Endodermal cell (in vitro differentiated cells): Measurements from ENCODE around the gene ATP2A3. TPM values are rescaled to one million over a fixed set of nuclear protein-coding genes. Genes with fewer than 3 reads are reported as not detected.

Experiments used
- DNase-seq: peaks from one replicate; pipeline ENCODE4 v3.0.0-alpha.2; 2017
- H3K27ac ChIP-seq: 2 replicates; pipeline ENCODE4 v1.5.1; 2013; ENCODE audit warnings: mild to moderate bottlenecking, low read depth, low read length, moderate library complexity
- H3K27me3 ChIP-seq: 2 replicates; pipeline ENCODE4 v1.6.1; 2013; ENCODE audit warnings: mild to moderate bottlenecking, low read length, moderate library complexity; ENCODE audit not compliant: insufficient read depth, control insufficient read depth, poor library complexity, severe bottlenecking
- H3K36me3 ChIP-seq: 2 replicates; pipeline ENCODE4 v1.7.0; 2013; ENCODE audit warnings: mild to moderate bottlenecking, low read length, moderate library complexity; ENCODE audit not compliant: control insufficient read depth, insufficient read depth
- H3K4me1 ChIP-seq: one replicate; pipeline ENCODE4 v1.7.0; 2013; ENCODE audit warnings: low read length; ENCODE audit not compliant: control insufficient read depth, insufficient read depth
- H3K4me3 ChIP-seq: 2 replicates; pipeline ENCODE4 v1.5.1; 2013; ENCODE audit warnings: mild to moderate bottlenecking, low read length, moderate library complexity
- H3K9ac ChIP-seq: 2 replicates; pipeline ENCODE4 v1.6.1; 2013; ENCODE audit warnings: mild to moderate bottlenecking, low read length, moderate library complexity; ENCODE audit not compliant: poor library complexity, severe bottlenecking; ENCODE audit errors: extremely low read depth
- H3K9me3 ChIP-seq: 2 replicates; pipeline ENCODE4 v1.6.1; 2013; ENCODE audit warnings: mild to moderate bottlenecking, low read length, moderate library complexity; ENCODE audit not compliant: control insufficient read depth
- H3K27ac Mint-ChIP-seq: 2 replicates; pipeline ENCODE4 v1.8.0; 2020; ENCODE audit warnings: mixed read lengths
- H3K27me3 Mint-ChIP-seq: 2 replicates; pipeline ENCODE4 v1.8.0; 2021; ENCODE audit warnings: mild to moderate bottlenecking, mixed read lengths; ENCODE audit not compliant: insufficient read depth
- H3K36me3 Mint-ChIP-seq: 2 replicates; pipeline ENCODE4 v1.8.0; 2020; ENCODE audit warnings: low read depth, mixed read lengths
- H3K4me1 Mint-ChIP-seq: 2 replicates; pipeline ENCODE4 v1.8.0; 2020; ENCODE audit warnings: mixed read lengths
- H3K4me3 Mint-ChIP-seq: 2 replicates; pipeline ENCODE4 v1.8.0; 2020; ENCODE audit warnings: mild to moderate bottlenecking, moderate library complexity, mixed read lengths
- H3K9me3 Mint-ChIP-seq: 2 replicates; pipeline ENCODE4 v1.8.0; 2020; ENCODE audit warnings: mild to moderate bottlenecking, mixed read lengths
- CTCF ChIP-seq: fragments of 200-600 bp; sonication (generic); conservative IDR thresholded peaks from 2 replicates; pipeline ENCODE4 v1.5.0; 2021; ENCODE audit warnings: antibody characterized with exemption, mild to moderate bottlenecking
- WGBS, 2 experiments: methylation state at CpG; one replicate each; pipeline versions ENCODE4 v1.1.5 to v1.1.7; 2013; ENCODE audit warnings: missing lambda C conversion rate in 2 of 2, mixed read lengths in 1 of 2; ENCODE audit not compliant: insufficient coverage in 1 of 2, insufficient read length in 1 of 2; 5-methylcytosine and 5-hydroxymethylcytosine counted together
- total RNA-seq, 2 donors: library from RNA; stranded (reverse); fragmentation: NEBNext Ultra II Directional in 1 of 2; extraction: Animal tissue kit (Norgen Biotek cat#: 25700) in 1 of 2; gene quantifications; 2 replicates in 1 of 2; 3 replicates in 1 of 2; pipeline ENCODE4 v1.2.1, GENCODE V29; 2021

ATP2A3 gene
- total RNA-seq, 2 donors from 2014 or later: 1.4 to 3.7 TPM

- WGBS, 2 experiments: 69 to 70% methylated on average over 23 to 50 of the region's 50 CpGs
- no peak overlapping the region for H3K27ac ChIP-seq
- H3K27me3 Mint-ChIP-seq: peaks cover 28% of the 10 kb centered on the region
- no peaks in the 10 kb centered on the region for H3K4me1 ChIP-seq
- DNase-seq: peak; percentile 90
- H3K36me3 ChIP-seq: no peaks in the 10 kb centered on the region
- no peaks in the 10 kb centered on the region for H3K9me3 ChIP-seq
- H3K4me1 Mint-ChIP-seq: peaks cover 16% of the 10 kb centered on the region
- no peak for TF ChIP-seq CTCF
- H3K36me3 Mint-ChIP-seq: no peaks in the 10 kb centered on the region
- H3K9ac ChIP-seq: no peak overlapping the region
- peaks cover 16% of the 10 kb centered on the region for H3K27me3 ChIP-seq
- H3K9me3 Mint-ChIP-seq: no peaks in the 10 kb centered on the region
- no peak overlapping the region for H3K4me3 Mint-ChIP-seq
- H3K27ac Mint-ChIP-seq: no peak overlapping the region
- H3K4me3 ChIP-seq: no peak overlapping the region
Measured at GRCh38 chr17:3888343-3889171, 75.7 kb downstream of the ATP2A3 start.

GRCh38 chr17:3887804-3888203 lies 76.4 kb downstream of the ATP2A3 start:
- H3K4me1 Mint-ChIP-seq: peaks cover 13% of the 10 kb centered on the region
- H3K27ac ChIP-seq: no peak overlapping the region

GRCh38 chr17:3887394-3887793 lies 76.8 kb downstream of the ATP2A3 start:
- H3K9me3 Mint-ChIP-seq: no peaks in the 10 kb centered on the region
- no peaks in the 10 kb centered on the region for H3K4me1 ChIP-seq
- H3K27me3 ChIP-seq: peaks cover 16% of the 10 kb centered on the region
- no peak overlapping the region for H3K4me3 Mint-ChIP-seq
- WGBS, 2 experiments: 71% methylated on average over 2 of the region's 2 CpGs; no CpG with 5 or more reads in 1 of the 2 experiments
- no peaks in the 10 kb centered on the region for H3K36me3 ChIP-seq
- no peak overlapping the region for H3K27ac ChIP-seq
- H3K9ac ChIP-seq: no peak overlapping the region
- TF ChIP-seq CTCF: no peak
- no peaks in the 10 kb centered on the region for H3K9me3 ChIP-seq
- no peak overlapping the region for H3K4me3 ChIP-seq
- H3K27ac Mint-ChIP-seq: no peak overlapping the region
- H3K36me3 Mint-ChIP-seq: no peaks in the 10 kb centered on the region
- no peak for DNase-seq
- peaks cover 28% of the 10 kb centered on the region for H3K27me3 Mint-ChIP-seq
- peaks cover 13% of the 10 kb centered on the region for H3K4me1 Mint-ChIP-seq

More at GRCh38 chr17:3887804-3888203, 76.4 kb downstream of the ATP2A3 start:
- Mint-ChIP-seq H3K27ac (no peak overlapping the region), H3K27me3 (peaks cover 28% of the 10 kb centered on the region), H3K36me3 (no peaks in the 10 kb centered on the region), H3K4me3 (no peak overlapping the region), H3K9me3 (no peaks in the 10 kb centered on the region)
- Histone ChIP-seq H3K9ac (no peak overlapping the region), H3K9me3 (no peaks in the 10 kb centered on the region), H3K36me3 (no peaks in the 10 kb centered on the region), H3K27me3 (peaks cover 16% of the 10 kb centered on the region), H3K4me1 (no peaks in the 10 kb centered on the region), H3K4me3 (no peak overlapping the region)
- no peak for DNase-seq
- no peak for TF ChIP-seq CTCF
- WGBS, 2 experiments: 83 to 94% methylated on average over 6 to 9 of the region's 9 CpGs
